PC-3 (cell line): ENCODE results near the gene KIF13A.

Source experiments
- CTCF ChIP-seq: fragments of 300-600 bp; sonication (generic); conservative IDR thresholded peaks from 2 replicates; pipeline ENCODE4 v1.5.1; 2017; ENCODE audit warnings: antibody characterized with exemption, low read depth, mild to moderate bottlenecking, low read length
- EZH2 ChIP-seq: fragments of 300-600 bp; sonication (generic); IDR thresholded peaks from one replicate; pipeline ENCODE4 v1.6.1; 2017; ENCODE audit warnings: antibody characterized with exemption, mild to moderate bottlenecking, low read length; ENCODE audit not compliant: unreplicated experiment

- TF ChIP-seq EZH2, result no peak
- no peak for TF ChIP-seq CTCF
Measured at GRCh38 chr6:17965397-17965796, 22.0 kb downstream of the KIF13A start.
